Right renal cortex interstitium (tissue), 3 donors: ENCODE results near the gene CHMP6. TPM values are rescaled to one million over a fixed set of nuclear protein-coding genes. Genes with fewer than 3 reads are reported as not detected.

Experiments used
- DNase-seq, 3 donors: peaks; one replicate each; pipeline ENCODE4 v3.0.0-alpha.2; 2013; ENCODE audit warnings: low read depth in 3 of 3, low spot score in 2 of 3
- polyA plus RNA-seq, 3 donors: library from polyadenylated mRNA; unstranded; fragments of 120-200 nt; gene quantifications; one replicate each; pipeline ENCODE4 v1.2.1, GENCODE V29; 2013; ENCODE audit not compliant: insufficient read length in 3 of 3

CHMP6 gene
- 10 to 100 TPM; 28.3 to 31.9 (median 30.4) TPM for polyA plus RNA-seq

DNA sequence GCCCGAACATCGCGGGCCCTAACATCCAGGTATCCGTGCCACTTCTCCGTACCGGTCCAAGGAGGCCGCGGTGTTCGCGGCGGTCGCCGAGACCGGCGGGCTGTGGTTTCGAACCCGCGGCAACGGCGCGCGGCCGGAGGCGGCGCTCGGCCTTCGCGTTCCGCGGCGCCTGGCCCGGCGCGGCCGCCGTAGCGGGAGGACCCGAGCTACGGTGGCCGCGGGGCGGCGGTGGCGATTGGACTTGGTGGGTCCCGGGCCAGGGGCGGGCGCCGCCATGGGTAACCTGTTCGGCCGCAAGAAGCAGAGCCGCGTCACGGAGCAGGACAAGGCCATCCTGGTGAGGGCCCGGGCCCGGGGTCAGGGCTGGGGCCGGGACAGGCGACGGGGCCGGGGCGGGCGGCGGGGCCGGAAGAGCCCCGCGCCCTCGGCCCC lies at the start of gene CHMP6:
Gene CHMP6, plus strand, starts transcription at position 197 of the 432 bp plus-strand sequence. Its CDS starts 78 bp downstream, at position 275.
- DNase-seq: no peak

DNA sequence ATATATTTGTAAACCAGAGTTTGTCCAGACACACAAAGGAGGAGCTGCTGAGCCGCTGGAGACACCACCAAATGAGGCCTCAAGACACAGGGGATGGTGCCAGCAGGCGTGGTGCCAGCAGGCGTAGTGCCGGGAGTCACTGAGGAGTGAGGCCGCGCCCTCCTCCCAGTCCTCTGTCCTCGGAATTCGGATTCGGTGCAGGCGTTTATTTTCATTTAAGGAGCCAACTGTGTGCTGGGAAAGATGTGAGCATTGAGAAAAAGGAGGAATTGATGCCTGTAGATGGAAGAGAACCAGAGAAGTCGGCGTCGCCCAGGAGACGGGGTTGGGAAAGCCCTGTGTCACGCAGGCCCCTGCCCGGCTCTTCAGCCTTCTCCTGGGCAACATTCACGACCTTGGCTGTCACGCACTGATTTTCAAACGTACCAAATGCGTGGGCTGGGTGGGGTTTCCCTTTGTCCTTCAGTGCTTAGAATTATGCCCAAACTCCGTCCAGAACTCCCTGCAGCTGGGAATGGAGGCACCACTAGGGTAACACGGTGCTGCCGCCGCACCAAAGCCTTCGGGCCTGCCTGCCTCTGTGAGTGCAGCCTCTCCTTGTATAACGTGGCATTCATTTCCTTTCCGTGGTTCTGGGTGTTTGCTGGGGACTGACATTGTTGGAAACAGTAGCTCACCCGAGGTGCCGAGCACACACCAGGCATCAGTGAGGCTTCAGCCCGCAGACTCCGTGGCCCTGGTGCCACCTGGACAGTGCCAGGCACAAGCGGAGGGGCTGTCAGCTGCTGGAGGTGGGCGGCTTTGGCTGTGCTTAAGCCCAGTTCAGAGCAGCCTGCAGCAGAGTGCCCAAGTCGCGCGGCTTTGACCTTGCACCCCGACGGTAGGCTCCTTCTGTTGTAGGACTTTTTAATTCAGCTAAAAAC lies 49.0 kb upstream of the CHMP6 start:
- DNase-seq: no peak

DNA sequence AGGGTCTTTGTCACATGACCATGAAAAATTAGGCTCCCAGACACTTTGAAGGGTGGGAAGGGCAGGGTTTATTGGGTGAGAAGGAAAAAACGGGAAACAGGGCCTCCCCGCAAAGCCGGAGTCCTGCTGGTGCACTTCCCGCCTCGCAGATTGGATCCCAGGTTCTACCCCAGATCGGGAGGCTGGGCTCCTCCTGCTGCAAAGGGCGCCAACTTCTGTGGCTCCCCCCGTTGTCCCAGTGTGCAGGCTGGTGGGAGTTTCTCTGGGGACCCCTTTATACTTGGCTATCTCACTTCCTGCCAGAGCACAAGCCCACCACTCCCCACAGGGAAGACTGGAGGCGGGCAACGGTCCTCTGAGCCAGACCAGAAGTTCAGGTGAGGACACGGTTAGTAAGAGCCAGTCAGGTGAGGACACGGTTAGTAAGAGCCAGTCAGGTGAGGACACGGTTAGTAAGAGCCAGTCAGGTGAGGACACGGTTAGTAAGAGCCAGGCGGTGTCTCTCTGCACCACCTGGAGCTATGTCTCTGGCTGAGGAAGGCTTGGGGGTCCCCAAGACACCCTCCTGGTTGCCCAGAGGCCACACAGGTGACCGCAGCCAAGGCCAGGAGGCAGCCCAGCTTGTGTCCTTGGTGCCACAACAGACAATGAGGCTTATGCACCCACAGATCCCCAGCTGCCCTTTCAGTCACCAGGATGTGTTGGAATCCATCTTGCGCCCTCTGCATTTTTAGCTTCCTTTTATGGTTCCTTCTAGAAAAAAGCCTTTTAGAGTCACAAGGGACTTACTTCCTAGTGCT lies 48.1 kb upstream of the CHMP6 start:
- no peak for DNase-seq

DNA sequence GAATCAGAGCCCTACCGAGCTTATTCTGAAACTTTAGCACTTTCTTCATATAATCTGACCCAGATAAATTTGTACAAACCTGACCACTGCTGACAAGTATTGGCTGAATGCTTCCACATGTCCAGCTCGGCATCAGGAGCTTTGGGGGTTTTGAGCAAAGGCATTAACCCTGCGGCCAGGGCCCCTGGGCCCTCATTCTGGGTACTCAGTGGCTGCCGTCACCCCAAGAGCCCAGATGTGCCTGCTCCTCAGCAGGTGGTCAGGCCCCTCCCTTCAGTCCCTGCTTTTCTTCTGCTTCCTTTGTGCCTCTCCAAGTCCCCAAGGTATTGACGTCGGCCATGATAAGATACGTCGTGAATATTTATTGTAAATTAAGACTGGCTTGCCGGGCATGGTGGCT lies 47.3 kb upstream of the CHMP6 start:
- DNase-seq: no peak

DNA sequence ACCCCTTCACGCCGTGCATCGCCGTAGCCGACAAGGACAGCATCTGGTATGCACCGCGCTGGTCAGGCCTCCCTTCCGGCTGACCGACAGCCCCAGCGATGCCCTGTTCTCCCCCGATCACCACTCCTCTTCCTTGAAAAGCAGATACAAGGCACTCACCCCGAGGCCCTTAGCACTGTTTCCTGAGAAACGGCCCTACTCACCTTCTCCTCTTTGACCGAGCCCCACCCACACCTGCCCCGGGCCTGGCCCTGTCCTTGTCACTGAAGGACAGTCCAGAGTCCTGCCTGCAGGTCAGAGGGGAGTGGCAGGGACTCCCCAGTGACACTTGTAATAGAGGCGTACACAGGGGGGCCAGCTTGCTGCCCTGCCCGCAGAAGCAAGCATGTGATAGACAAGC lies 45.9 kb upstream of the CHMP6 start:
- no peak for DNase-seq

DNA sequence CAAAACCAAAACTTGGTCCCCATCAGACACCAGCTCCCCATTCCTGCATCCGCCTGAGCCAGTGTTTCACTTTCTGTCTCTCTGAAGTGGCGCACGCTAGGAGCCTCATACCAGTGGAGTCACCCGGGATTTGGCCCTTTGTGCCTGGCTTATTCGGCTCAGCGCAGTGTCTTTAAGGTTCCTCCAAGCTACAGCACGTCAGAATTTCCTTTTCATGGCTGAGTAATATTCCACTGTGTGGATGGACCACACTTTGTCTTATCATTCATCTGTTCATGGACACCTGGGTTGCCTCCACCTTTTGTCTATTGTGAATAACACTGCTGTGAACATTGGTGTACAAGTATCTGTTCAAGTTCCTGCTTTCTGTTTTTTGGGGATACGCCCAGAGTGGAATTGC lies 45.2 kb upstream of the CHMP6 start:
- DNase-seq: no peak

DNA sequence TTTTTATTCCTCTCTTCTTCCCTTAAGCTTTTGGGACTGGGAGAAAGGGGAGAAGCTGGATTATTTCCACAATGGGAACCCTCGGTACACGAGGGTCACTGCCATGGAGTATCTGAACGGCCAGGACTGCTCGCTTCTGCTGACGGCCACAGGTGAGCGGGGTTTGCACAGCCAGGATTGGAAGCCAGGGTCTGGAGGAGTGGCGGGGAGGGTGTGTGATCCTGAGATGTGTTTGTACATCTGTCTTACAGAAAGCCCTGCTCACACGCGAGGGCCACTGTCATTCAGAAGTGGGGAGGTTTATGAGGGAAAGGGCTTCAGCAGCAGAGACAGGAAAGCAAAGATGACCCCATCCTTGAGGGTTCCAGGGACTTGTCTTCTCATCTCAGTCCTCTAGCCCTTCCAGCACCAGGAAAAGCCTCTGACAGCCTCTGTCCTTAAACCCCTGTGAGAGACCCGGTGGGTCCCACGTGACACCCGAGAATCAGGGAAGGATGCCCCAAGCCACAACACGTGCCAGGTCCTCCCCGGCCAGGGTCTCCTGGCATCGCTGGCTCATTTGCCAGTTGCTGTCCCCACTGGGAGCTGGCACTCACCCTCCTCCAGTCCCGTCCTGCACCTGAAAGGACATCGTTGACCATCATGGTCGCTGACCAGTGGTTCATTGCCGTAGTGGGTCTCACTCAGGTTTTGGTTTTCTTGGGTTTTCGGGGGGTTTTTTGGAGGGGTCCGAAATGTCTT lies 44.3 kb upstream of the CHMP6 start:
- DNase-seq: no peak

DNA sequence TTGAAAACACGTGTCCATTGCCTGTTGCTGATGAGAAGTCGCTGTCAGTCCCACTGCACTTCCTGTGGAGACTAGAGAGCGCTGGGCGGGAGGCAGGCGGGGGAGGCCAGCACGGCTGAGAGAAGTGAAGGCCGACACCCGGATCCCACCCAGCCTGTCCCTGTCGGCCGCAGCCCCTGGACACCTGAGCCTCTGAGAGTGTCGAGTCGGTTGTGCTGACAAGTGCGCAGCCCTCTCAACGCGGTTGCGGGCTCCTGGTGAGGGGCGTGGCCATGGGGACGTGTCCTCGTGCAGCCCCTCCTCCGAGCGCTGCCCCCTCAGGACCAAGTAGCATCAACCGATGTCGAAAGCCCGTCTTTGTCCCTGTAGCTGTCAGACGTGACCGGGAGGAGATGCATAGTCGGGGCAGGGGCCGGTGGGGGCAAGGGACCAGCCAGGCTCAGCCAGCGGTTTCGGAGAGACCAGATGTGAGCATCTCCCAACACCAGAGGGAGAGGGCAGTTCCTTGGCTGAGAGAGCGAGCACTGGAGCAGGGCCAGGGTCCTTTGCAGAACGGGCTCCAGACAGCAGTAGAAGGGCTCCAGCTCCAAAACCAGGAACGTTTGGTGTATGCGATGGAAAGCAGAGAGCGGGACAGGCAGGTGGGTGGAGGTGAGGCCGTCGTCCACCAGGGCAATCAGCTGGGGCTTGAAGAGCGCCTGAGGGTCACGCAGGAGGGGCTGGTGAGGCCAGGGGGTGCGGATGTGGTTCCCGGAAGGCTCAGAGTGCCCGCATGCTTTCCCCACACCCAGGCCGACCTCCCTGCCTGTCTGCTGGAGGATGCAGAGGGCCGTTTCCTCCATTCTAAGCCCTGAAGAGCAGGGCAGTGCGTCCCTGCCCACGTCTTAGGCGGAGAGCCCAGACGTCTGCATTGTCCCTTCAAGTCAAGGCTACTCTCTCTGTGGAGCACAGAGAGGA lies 43.3 kb upstream of the CHMP6 start:
- no peak for DNase-seq

DNA sequence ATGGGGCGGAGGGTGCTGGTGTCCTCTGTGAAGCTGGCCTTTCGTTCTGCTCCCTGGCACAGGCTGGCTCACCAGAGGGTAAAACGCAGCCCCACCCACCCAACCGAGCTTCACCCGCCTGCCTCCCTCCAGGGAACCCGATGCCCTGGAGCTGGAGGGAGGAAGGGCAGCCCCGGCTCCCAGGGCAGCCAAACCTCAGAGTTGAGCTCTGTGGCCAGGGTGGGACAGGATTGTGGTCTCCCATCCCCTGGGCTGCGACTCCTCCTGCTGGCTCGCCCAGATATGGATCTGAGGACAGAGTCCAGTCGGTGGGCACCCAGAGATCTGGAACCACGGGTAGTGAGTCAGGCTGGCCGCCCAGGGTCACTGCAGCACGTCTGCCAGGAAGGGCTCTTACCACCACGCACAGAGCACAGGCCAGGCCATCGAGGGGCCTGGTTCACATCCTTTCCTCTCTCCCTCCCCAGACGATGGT lies 42.6 kb upstream of the CHMP6 start:
- DNase-seq: no peak

DNA sequence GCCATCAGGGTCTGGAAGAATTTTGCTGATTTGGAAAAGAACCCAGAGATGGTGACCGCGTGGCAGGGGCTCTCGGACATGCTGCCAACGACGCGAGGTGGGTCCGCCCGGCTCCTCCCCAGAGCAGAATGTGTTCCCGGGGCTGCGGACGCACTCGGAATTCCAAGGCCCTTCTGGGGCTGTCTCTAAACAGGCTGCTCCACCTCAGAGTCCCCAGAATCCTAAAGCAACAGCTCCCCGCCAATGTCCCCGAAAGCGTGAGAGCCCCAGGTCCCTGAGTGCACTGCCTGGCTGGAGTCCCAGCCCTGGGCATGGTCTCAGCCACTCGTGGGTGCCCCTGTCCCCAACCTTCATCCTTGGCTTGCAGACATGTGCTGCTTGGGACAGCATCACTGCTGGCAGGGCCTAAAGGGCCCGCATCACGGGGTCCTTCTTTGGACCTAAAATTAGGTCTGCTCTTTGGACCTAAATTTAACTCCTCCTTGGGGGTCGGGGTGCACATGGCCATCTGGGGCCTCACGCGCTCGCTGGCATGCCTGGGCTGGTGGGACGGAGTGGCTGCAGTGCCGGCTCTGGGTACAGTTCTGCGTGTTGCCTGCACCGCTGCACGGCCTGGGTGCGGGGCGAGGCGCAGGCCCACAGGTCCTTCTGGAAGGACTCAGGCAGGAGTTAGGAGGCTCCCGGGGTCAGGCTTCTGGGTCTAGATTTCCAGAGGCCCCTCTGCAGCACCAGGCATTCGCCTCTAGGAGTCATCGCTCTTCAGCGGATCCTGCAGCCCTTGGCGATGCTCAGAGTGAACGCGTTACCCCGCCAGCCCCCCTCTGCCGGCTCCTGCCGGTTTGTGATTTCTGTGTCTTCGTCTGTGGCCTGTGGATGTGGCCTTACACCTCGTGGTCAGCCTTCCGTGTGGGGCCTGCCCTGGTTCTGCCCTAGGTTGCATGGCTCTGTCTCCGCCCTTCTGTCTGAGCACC lies 41.9 kb upstream of the CHMP6 start:
- no peak for DNase-seq

DNA sequence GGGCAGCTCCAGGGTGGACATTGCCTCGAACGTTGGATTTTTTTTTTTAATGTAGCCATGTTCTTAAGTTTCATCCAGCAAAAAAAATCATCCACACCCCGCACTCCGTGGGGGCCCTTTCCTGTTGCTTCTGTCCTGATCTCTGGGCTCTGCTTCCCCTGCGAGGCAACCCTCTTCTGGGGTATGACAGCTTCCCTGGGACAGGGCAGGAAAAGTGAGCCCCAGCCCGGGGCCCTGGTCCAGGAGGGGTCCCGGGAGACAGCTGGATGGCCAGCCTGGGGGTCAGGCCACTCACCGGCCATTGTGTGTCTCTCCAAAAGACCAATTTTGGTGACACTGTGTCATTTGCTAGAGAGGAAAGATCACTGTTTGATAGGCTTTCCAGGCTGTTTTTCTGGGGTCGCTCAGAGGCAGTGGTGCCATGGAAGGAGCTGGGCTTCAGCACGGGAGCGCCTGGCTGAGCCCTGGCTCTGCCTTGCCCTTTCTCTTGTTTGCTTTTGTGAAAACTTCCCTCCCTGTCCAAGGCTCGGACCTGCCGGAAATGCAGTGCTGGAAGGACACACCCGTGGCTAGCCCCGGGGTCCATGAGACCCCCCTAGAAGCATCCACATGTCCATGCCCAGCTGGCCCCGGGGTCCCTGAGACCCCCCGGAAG lies 41.0 kb upstream of the CHMP6 start:
- no peak for DNase-seq

DNA sequence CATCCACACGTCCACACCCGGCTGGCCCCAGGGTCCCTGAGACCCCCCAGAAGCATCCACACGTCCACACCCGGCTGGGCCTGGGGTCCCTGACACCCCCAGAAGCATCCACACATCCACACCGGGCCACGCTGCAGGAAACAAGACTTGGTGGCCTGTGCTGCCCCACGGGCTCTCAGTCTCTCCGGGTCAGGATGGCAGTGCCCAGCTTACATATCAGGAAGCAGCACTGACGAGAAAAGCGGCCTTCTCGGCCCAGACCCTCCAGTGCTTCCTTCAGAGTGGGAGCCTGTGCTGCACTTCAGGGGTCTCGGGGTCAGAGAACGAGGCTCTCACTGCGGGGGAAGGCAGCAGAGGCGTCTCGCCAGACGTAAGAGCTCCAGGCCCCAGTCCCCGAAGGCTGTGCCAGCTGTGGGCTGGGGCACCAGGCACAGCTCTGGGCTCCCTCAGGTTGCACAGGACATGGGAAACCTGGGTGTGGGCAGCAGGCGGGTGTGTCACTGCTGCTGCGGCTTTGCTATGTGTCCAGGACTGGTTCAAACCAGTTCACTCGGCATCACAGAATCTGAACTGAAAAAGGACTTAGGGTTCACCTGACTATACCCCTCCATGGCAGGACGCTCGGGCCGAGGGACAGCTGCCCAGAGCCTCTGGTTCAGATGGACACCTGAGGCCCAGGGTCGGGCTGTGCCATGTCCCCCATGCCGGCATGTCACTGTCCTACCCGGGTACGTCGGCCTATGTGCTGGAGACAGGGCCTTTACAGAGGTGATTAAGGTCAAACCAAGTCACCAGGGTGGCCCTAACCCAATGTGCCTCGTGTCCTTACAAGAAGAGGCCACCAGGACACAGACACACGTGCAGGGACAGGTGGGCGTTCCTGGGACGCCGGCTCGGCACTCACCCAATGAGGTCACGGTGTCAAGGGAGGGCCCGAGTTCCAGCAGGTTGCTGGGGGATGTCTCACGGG lies 40.2 kb upstream of the CHMP6 start:
- DNase-seq: no peak

DNA sequence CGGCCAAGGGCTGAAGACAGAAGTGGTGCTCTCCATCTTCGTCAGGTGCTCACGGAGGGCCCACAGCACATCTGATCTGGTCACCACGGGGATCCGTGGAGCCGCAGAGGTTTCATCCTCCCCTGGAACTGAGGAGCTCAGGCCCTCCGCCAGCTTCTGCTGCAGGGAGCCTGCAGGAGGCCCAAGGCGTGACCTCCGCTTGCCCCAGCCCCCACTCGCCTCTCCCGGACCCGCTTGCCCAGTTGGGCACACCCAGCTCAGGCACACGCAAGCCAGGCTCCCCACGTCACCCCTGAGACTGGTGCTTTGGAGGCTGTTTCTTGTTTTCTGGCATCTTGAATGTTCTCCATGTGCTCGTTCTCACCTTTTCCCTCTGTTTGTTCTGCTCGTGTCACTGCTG lies 39.4 kb upstream of the CHMP6 start:
- DNase-seq: no peak

DNA sequence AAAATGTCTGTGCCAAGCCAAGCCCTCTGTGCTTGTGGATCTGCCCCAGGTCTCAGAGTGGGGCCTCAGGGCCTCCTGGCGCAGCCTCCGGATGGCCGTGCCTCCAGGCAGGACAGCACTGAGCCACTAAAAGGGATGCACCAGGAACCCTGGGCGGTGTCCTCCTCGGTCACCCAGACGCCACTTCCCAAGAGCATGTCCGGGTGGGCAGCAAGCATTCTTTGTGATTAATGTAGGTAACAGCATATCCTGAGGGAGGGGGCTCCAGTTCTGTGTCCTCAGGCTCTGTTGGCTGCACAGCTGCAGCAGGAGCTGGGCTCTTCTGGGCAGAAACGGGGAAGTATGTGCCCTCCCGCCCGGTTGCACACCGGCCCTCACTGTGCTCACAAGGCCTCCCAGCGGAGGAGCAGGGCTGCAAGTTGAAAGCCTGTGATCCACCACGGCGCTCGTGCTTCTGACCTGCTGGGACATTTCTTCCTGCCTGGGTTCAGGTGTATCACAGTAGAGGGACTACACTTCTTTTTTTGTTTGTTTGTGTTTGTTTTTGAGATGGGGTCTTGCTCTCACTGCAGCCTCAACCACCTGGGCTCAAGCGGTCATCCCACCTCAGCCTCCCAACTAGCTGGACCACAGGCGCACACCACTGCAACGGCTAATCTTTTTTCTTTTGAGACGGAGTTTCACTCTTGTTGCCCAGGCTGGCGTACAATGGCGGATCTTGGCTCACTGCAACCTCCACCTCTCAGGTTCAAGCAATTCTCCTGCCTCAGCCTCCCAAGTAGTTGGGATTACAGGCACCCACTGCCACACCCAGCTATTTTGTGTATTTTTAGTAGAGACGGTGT lies 37.9 kb upstream of the CHMP6 start:
- DNase-seq: no peak

DNA sequence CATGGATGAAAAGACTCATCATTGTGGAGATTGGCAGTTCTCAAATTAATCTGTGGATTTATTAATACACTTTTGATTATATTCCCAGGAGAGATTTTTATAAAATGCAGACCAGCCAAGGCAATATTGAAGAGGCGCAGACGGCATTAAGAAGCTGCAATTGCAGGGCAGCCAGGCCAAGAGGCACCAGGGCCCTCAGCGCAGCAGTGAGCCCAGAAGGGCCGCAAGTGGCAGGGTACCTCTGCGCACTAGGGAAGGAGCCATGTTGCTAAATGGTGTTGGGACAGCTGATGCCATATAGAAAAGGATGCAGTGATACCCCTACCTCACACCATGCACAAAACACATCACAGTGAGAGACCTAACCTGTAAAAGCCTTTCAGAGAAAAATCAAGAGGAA lies 36.6 kb upstream of the CHMP6 start:
- DNase-seq: no peak

DNA sequence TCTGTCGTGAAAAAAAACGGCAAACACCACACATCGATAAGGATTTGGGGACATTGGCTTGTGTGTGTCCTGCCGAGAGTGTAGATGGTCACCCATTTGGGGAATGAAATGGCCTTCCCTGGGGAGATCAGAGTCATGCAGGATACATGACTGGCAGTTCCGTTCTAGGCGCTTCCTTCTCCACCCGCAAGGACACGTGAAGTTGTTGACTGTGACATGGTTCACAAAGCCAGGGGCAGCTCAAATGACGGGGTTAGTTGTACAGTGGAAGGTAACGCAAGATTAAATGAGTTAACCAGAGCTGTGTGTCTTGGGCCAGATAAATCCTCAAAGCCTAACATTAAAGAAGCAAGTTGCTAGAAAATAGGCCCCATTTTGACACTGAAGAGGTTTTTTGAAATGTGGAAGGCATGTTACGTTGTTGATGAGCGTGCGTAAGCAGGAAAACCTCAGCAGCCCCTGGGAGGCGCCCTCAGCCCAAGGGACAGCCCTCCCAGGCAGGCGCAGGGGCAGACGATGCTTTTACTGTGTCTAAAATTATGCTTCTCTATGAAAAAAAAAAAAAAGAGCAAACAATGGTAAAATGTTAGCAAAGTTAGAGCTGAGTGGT lies 35.9 kb upstream of the CHMP6 start:
- no peak for DNase-seq
